Astrocyte (in vitro differentiated cells and primary cell): ENCODE results near the gene TENT4B.

Source experiments
- CTCF ChIP-seq: IDR thresholded peaks from 2 replicates; pipeline ENCODE4 v1.5.1; 2011; ENCODE audit warnings: low read depth, mild to moderate bottlenecking, inconsistent platforms, low read length, moderate library complexity; ENCODE audit not compliant: insufficient read depth
- EZH2 ChIP-seq: IDR thresholded peaks from 2 replicates; pipeline ENCODE4 v1.6.1; 2012; ENCODE audit warnings: mild to moderate bottlenecking, low read length, inconsistent platforms; ENCODE audit not compliant: insufficient read depth

- TF ChIP-seq CTCF (no peak), EZH2 (no peak)
Observed at GRCh38 chr16:50204453-50205108, 51.5 kb downstream of the TENT4B start.
